Mucosa of descending colon (tissue), 3 donors: ENCODE measurements around the gene ARRDC5. TPM values are rescaled to one million over a fixed set of nuclear protein-coding genes. Genes with fewer than 3 reads are reported as not detected.
A peak's percentile ranks its signal among the peaks of the same experiment; 100 is the strongest.
"Not testable (repeated sequence)": the region's sequence is repeated elsewhere in the genome, so short reads cannot be mapped to it uniquely, and the experiment has no call there.

Source experiments
- ATAC-seq: fragments of 200-7000 bp; cut with Tn5 transposase; one replicate; pipeline ENCODE4 v1.9.1; 2020; ENCODE audit warnings: mild to moderate bottlenecking, moderate library complexity
- DNase-seq, 3 donors: peaks; one replicate each; pipeline ENCODE4 v3.0.0-alpha.2; 2020
- H3K36me3 ChIP-seq: fragments of 200-600 bp; one replicate; pipeline ENCODE4 v1.8.0; 2021; ENCODE audit warnings: low read depth, mild to moderate bottlenecking
- H3K4me1 ChIP-seq: fragments of 200-600 bp; one replicate; pipeline ENCODE4 v1.8.0; 2021; ENCODE audit warnings: low read depth, mild to moderate bottlenecking
- H3K4me3 ChIP-seq: fragments of 200-600 bp; one replicate; pipeline ENCODE4 v1.8.0; 2021; ENCODE audit warnings: mild to moderate bottlenecking
- H3K9me3 ChIP-seq: fragments of 200-600 bp; one replicate; pipeline ENCODE4 v1.8.0; 2021; ENCODE audit warnings: mild to moderate bottlenecking
- CTCF ChIP-seq: fragments of 200-600 bp; IDR thresholded peaks from one replicate; pipeline ENCODE4 v1.8.0; 2022; ENCODE audit warnings: antibody characterized with exemption, mild to moderate bottlenecking
- intact Hi-C, 2 donors: fragments of 100-400 bp; cut with DNase I in 1 of 2; cut with micrococcal nuclease in 1 of 2; formaldehyde crosslinking; loops; one replicate each; pipeline versions ENCODE4 v1.11.0 to v1.11.1; 2022; cut with DNase I, micrococcal nuclease
- total RNA-seq, 3 donors: library from RNA; stranded (reverse); fragmentation: NEBNext Ultra II Directional in 2 of 3; extraction: Animal tissue kit (Norgen Biotek cat#: 25700) in 2 of 3; gene quantifications; one replicate each; pipeline versions ENCODE4 v1.2.1 to v1.2.4, GENCODE V29; 2021 to 2023
- donor health status: DM: no; HTN: no; CAD: no; lungs with moderate emphysema.
- donor health status: DM: no; HTN: no; CAD: no.
- donor health status: DM: no; HTN: yes; CAD: no.

Gene ARRDC5
- total RNA-seq, 3 donors from 2014 or later, result 0.22 to 0.70 TPM; not detected in 1

- peaks cover 14% of the 10 kb centered on the region for H3K4me1 ChIP-seq
- no peaks in the 10 kb centered on the region for H3K36me3 ChIP-seq
- no peak for TF ChIP-seq CTCF
- H3K4me3 ChIP-seq, result no peak overlapping the region
- no peaks in the 10 kb centered on the region for H3K9me3 ChIP-seq
- DNase-seq (no peak), ATAC-seq (no peak)
- intact Hi-C loops, result loop anchor here in 1 of 2 donors (10.0 kb wide), 1 partner anchor 55 kb away; no protein-coding TSS in a partner anchor
Observed at GRCh38 chr19:4859697-4860096, 43.0 kb downstream of the ARRDC5 start.

- ATAC-seq, H3K9me3 ChIP-seq, H3K36me3 ChIP-seq, H3K4me1 ChIP-seq, H3K4me3 ChIP-seq, DNase-seq: not testable (repeated sequence)
- intact Hi-C loops, result loop anchor here in 1 of 2 donors (10.0 kb wide), 1 partner anchor 52 kb away; no protein-coding TSS in a partner anchor
Observed at GRCh38 chr19:4856468-4856867, 46.2 kb downstream of the ARRDC5 start.

- not testable (repeated sequence) for H3K4me1 ChIP-seq, H3K9me3 ChIP-seq, H3K4me3 ChIP-seq, ATAC-seq, DNase-seq, H3K36me3 ChIP-seq
- intact Hi-C loops, result loop anchor here (5.0 to 10.0 kb wide), 2 partner anchors 46 to 49 kb away; no protein-coding TSS in a partner anchor
Observed at GRCh38 chr19:4853506-4853905, 49.2 kb downstream of the ARRDC5 start.

- Histone ChIP-seq H3K4me3 (no peak overlapping the region), H3K36me3 (peaks cover 3% of the 10 kb centered on the region), H3K4me1 (no peaks in the 10 kb centered on the region), H3K9me3 (no peaks in the 10 kb centered on the region)
- no peak for TF ChIP-seq CTCF
- intact Hi-C loops, result loop anchor here (5.0 to 10.0 kb wide), 2 partner anchors 45 to 48 kb away; no protein-coding TSS in a partner anchor
- ATAC-seq, result peak; percentile 18
- DNase-seq, result no peak
Observed at GRCh38 chr19:4852484-4852883, 50.2 kb downstream of the ARRDC5 start.

- no peaks in the 10 kb centered on the region for H3K4me1 ChIP-seq
- H3K36me3 ChIP-seq, result peaks cover 6% of the 10 kb centered on the region
- intact Hi-C loops, result loop anchor here (5.0 to 10.0 kb wide), 2 partner anchors 44 to 47 kb away; no protein-coding TSS in a partner anchor
- DNase-seq (peak; percentile 63 to 83 (median 77)), ATAC-seq (peak; percentile 82)
- no peak overlapping the region for H3K4me3 ChIP-seq
- peak; percentile 62 for TF ChIP-seq CTCF
- H3K9me3 ChIP-seq, result no peaks in the 10 kb centered on the region
Observed at GRCh38 chr19:4851551-4852290, 51.0 kb downstream of the ARRDC5 start.

- intact Hi-C loops, result no loop called here
- H3K4me1 ChIP-seq, result no peaks in the 10 kb centered on the region
- H3K9me3 ChIP-seq, result no peaks in the 10 kb centered on the region
- DNase-seq (no peak), ATAC-seq (no peak)
- H3K4me3 ChIP-seq, result no peak overlapping the region
- peaks cover 6% of the 10 kb centered on the region for H3K36me3 ChIP-seq
- TF ChIP-seq CTCF, result no peak
Observed at GRCh38 chr19:4849019-4849418, 53.7 kb downstream of the ARRDC5 start.
